MM.1S (cell line): Measurements from ENCODE around the gene PSMB2.

Experiments
- EZH2 ChIP-seq: fragments of 300-600 bp; sonication (generic); optimal IDR thresholded peaks from 2 replicates; pipeline ENCODE3; 2017; ENCODE audit warnings: low read depth, mild to moderate bottlenecking, antibody characterized with exemption, low read length, mixed read lengths
- EZH2phosphoT487 ChIP-seq: fragments of 300-600 bp; sonication (generic); IDR thresholded peaks from 2 replicates; pipeline ENCODE4 v1.6.1; 2018; ENCODE audit warnings: antibody characterized with exemption, low read length
- TF ChIP-seq, protein P1 (sequence below): fragments of 300-600 bp; sonication (generic); IDR thresholded peaks from 2 replicates; pipeline ENCODE4 v1.5.1; 2016; ENCODE audit warnings: antibody characterized with exemption, low read length, mixed read lengths

DNA sequence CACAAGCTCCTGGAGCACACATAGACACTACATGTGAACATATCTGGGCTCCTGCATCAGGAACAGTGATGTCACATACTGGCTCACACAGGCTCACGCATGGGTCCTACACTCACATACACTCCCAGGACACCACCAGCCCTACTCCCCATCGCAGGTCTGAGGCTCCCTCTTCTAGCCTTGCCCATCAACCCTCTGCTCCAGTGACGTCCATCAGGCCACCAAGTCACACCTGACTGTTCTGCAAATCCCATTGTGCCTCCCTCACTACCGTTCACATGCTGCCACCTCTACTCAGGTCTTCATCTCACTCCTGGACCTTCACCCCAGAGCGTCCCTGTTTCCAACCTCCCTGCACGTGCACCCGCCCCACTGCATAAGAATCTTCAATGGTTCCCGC is 50.1 kb downstream of the PSMB2 start:
- TF ChIP-seq, protein P1, sequence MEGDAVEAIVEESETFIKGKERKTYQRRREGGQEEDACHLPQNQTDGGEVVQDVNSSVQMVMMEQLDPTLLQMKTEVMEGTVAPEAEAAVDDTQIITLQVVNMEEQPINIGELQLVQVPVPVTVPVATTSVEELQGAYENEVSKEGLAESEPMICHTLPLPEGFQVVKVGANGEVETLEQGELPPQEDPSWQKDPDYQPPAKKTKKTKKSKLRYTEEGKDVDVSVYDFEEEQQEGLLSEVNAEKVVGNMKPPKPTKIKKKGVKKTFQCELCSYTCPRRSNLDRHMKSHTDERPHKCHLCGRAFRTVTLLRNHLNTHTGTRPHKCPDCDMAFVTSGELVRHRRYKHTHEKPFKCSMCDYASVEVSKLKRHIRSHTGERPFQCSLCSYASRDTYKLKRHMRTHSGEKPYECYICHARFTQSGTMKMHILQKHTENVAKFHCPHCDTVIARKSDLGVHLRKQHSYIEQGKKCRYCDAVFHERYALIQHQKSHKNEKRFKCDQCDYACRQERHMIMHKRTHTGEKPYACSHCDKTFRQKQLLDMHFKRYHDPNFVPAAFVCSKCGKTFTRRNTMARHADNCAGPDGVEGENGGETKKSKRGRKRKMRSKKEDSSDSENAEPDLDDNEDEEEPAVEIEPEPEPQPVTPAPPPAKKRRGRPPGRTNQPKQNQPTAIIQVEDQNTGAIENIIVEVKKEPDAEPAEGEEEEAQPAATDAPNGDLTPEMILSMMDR: no peak
- TF ChIP-seq EZH2phosphoT487 (no peak), EZH2 (no peak)
